Spleen (tissue), 7 donors: ENCODE measurements around the gene AXIN1.
"Not testable (repeated sequence)": the region's sequence is repeated elsewhere in the genome, so short reads cannot be mapped to it uniquely, and the experiment has no call there.

ENCODE experiments used
- CTCF ChIP-seq, 11 experiments: fragments of 200-600 bp in 7 of 11; fragments of 450-650 bp in 4 of 11; sonication (generic) in 4 of 11; IDR thresholded peaks in 8 of 11; conservative IDR thresholded peaks in 3 of 11; 1 replicate in 7 of 11; 2 replicates in 4 of 11; pipeline versions ENCODE4 v1.4.0 to v1.8.0; 2016 to 2021; ENCODE audit warnings: antibody characterized with exemption in 11 of 11, inconsistent platforms in 4 of 11, mild to moderate bottlenecking in 1 of 11
- POLR2AphosphoS5 ChIP-seq, 3 donors: sonication (generic); formaldehyde crosslinking; IDR thresholded peaks; one replicate each; pipeline ENCODE4 v1.5.1; 2017; ENCODE audit warnings: antibody characterized with exemption in 3 of 3
- donor health status: DM: no; HTN: no; CAD: no; lungs with moderate emphysema.
- donor health status: DM: no; HTN: no; CAD: no.
- donor health status: DM: no; HTN: no; CAD: no.

DNA sequence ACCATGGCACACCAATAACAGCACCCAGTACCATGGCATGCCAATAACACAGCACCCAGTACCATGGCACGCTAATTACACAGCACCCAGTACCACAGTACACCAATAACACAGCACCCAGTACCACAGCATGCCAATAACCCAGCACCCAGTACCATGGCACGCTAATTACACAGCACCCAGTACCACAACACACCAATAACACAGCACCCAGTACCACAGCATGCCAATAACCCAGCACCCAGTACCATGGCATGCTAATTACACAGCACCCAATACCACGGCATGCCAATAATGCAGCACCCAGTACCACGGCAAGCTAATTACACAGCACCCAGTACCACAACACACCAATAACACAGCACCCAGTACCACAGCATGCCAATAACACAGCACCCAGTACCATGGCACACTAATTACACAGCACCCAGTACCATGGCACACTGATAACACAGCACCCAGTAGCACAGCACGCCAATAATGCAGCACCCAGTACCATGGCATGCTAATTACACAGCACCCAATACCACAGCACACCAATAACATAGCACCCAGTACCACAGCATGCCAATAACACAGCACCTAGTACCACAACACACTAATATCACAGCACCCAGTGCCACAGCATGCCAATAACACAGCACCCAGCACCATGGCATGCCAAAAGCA lies 18.2 kb downstream of the AXIN1 start:
- not testable (repeated sequence) for TF ChIP-seq CTCF (IDR thresholded peaks at IDR 0.05 in 8 of 11, conservative IDR thresholded peaks at IDR 0.05 in 3 of 11); POLR2AphosphoS5 (IDR thresholded peaks at IDR 0.05)
